GM12878 (cell line): ENCODE results near the gene RPL10A. TPM values are rescaled to one million over a fixed set of nuclear protein-coding genes. Genes with fewer than 3 reads are reported as not detected.

Experiments
- ATAC-seq: fragments of 200-7000 bp; cut with Tn5 transposase; 3 replicates; pipeline ENCODE4 v1.9.1; 2020; ENCODE audit warnings: mild to moderate bottlenecking, moderate library complexity
- BruUV-seq: library from RNA; stranded (reverse); fragments of 400-500 nt; replicated peaks from 2 replicates; lab custom pipeline; 2021; lab: Mats Ljungman, UMichigan
- CTCF ChIA-PET: fragments of 300-600 bp; sonication (Branson Sonifier 250); formaldehyde crosslinking; extraction: SDS; loops from one replicate; lab custom pipeline; 2021; ENCODE audit warnings: inconsistent platforms; lab: Yijun Ruan, JAX
- POLR2A ChIA-PET: fragments of 350-600 bp; formaldehyde crosslinking; extraction: SDS; loops from one replicate; lab custom pipeline; 2021; ENCODE audit warnings: inconsistent platforms; lab: Charles Lee
- RAD21 ChIA-PET: fragments of 300-600 bp; sonication (Branson Sonifier 250); formaldehyde crosslinking; loops from one replicate; lab custom pipeline; 2023; ENCODE audit warnings: antibody characterized with exemption; ENCODE audit not compliant: unreplicated experiment; lab: Charles Lee
- SMC1A ChIA-PET: fragments of 300-600 bp; sonication (Branson Sonifier 250); formaldehyde crosslinking; loops from one replicate; lab custom pipeline; 2023; ENCODE audit not compliant: unreplicated experiment, uncharacterized antibody; lab: Charles Lee
- DNase-seq: peaks from one replicate; pipeline ENCODE4 v3.0.0-alpha.2; 2011; ENCODE audit warnings: low read depth, low spot score
- FAIRE-seq: peaks from 3 replicates; lab custom pipeline; 2011; peaks lifted over from hg19 to GRCh38; lab: Jason Lieb, UNC
- H2AFZ ChIP-seq: 2 replicates; pipeline ENCODE4 v1.6.0; 2011; ENCODE audit warnings: low read depth, low read length, control low read depth; ENCODE audit not compliant: control insufficient read depth
- H3K27ac ChIP-seq: 2 replicates; pipeline ENCODE4 v1.5.1; 2011; ENCODE audit warnings: control low read depth; ENCODE audit not compliant: control insufficient read depth, insufficient read depth
- H3K27me3 ChIP-seq, 2 experiments: replicated peaks in 1 of 2; 2 replicates each; pipeline versions ENCODE4 v1.6.0 to v1.6.1; 2011; ENCODE audit warnings: low read length in 1 of 2; ENCODE audit not compliant: control insufficient read depth in 2 of 2, insufficient read depth in 2 of 2
- H3K36me3 ChIP-seq, 2 experiments: 2 replicates each; pipeline ENCODE4 v1.5.1; 2011; ENCODE audit warnings: low read length in 1 of 2; ENCODE audit not compliant: control insufficient read depth in 2 of 2, insufficient read depth in 2 of 2
- H3K4me1 ChIP-seq: 2 replicates; pipeline ENCODE4 v1.6.1; 2011; ENCODE audit warnings: mild to moderate bottlenecking, low read length, moderate library complexity, mixed read lengths; ENCODE audit not compliant: control insufficient read depth, insufficient read depth
- H3K4me2 ChIP-seq: 2 replicates; pipeline ENCODE4 v1.6.0; 2011; ENCODE audit warnings: control low read depth; ENCODE audit not compliant: control insufficient read depth, insufficient read depth
- H3K4me3 ChIP-seq: fragments of 200-600 bp; sonication (generic); 2 replicates; pipeline ENCODE4 v1.5.1; 2016
- H3K79me2 ChIP-seq: 2 replicates; pipeline ENCODE4 v1.6.0; 2011; ENCODE audit warnings: low read length; ENCODE audit not compliant: control insufficient read depth, insufficient read depth
- H3K9ac ChIP-seq: 2 replicates; pipeline ENCODE4 v1.8.0; 2011; ENCODE audit warnings: low read length, control low read depth, mixed read lengths; ENCODE audit not compliant: control insufficient read depth, insufficient read depth
- H3K9me3 ChIP-seq: replicated peaks from 3 replicates; pipeline ENCODE4 v1.5.1; 2011; ENCODE audit warnings: mild to moderate bottlenecking, low read length; ENCODE audit not compliant: control insufficient read depth, insufficient read depth
- H4K20me1 ChIP-seq: 2 replicates; pipeline ENCODE4 v1.6.0; 2011; ENCODE audit not compliant: control insufficient read depth, insufficient read depth
- DPF2 ChIP-seq: fragments of 450-650 bp; IDR thresholded peaks from 2 replicates; pipeline ENCODE4 v1.6.1; 2017; ENCODE audit warnings: mild to moderate bottlenecking
- EED ChIP-seq: sonication (generic); IDR thresholded peaks from 2 replicates; pipeline ENCODE4 v1.6.1; 2016; ENCODE audit warnings: antibody characterized with exemption, low read depth
- HSF1 ChIP-seq: fragments of 150-350 bp; IDR thresholded peaks from 2 replicates; pipeline ENCODE4 v1.6.1; 2014; ENCODE audit warnings: mild to moderate bottlenecking, low read depth, low read length
- LARP7 ChIP-seq: fragments of 450-650 bp; IDR thresholded peaks from 2 replicates; pipeline ENCODE4 v1.6.1; 2017; ENCODE audit warnings: mild to moderate bottlenecking
- MTA2 ChIP-seq: fragments of 450-650 bp; IDR thresholded peaks from 2 replicates; pipeline ENCODE4 v1.6.1; 2016; ENCODE audit warnings: low read depth, mild to moderate bottlenecking, moderate library complexity
- NKRF ChIP-seq: fragments of 450-650 bp; conservative IDR thresholded peaks from 2 replicates; pipeline ENCODE4 v1.6.1; 2017; ENCODE audit warnings: mild to moderate bottlenecking, moderate library complexity
- RCOR1 ChIP-seq: conservative IDR thresholded peaks from 2 replicates; pipeline ENCODE4 v1.6.1; 2012; ENCODE audit warnings: low read depth, low read length, improper control_type of control experiment
- RUNX3 ChIP-seq: IDR thresholded peaks from 2 replicates; pipeline ENCODE4 v1.6.1; 2012; ENCODE audit warnings: low read length, inconsistent platforms
- SIX5 ChIP-seq: IDR thresholded peaks from 2 replicates; pipeline ENCODE4 v1.6.1; 2011; ENCODE audit warnings: mild to moderate bottlenecking, low read depth, low read length, moderate library complexity; ENCODE audit not compliant: severe bottlenecking
- SMARCA5 ChIP-seq: fragments of 450-650 bp; IDR thresholded peaks from 2 replicates; pipeline ENCODE4 v1.6.1; 2017; ENCODE audit warnings: mild to moderate bottlenecking
- TCF12 ChIP-seq: IDR thresholded peaks from 2 replicates; pipeline ENCODE4 v1.6.1; 2011; ENCODE audit warnings: low read depth, mild to moderate bottlenecking, low read length
- USF2 ChIP-seq: IDR thresholded peaks from 2 replicates; pipeline ENCODE4 v1.6.1; 2011; ENCODE audit warnings: low read depth, low read length, improper control_type of control experiment, borderline replicate concordance
- WGBS: methylation state at CpG from one replicate; pipeline ENCODE4 v1.1.6; 2016; ENCODE audit warnings: low lambda C conversion rate; ENCODE audit not compliant: insufficient replicate concordance, insufficient coverage; ENCODE audit errors: missing lambda C conversion rate; 5-methylcytosine and 5-hydroxymethylcytosine counted together
- in situ Hi-C: fragments of 300-500 bp; cut with MboI; formaldehyde crosslinking; loops from 9 replicates; pipeline ENCODE4 v1.14.3; 2018; ENCODE audit warnings: mixed read lengths
- intact Hi-C: fragments of 100-400 bp; cut with micrococcal nuclease; formaldehyde crosslinking; loops from one replicate; pipeline ENCODE4 v1.14.2; 2022; ENCODE audit not compliant: unreplicated experiment
- polyA plus RNA-seq, 11 experiments: library from polyadenylated mRNA; depleted of rRNA in 4 of 11; unstranded in 6 of 11; stranded (reverse) in 5 of 11; fragments of >200 nt; fragmentation: Nextera tagmentation in 4 of 11; fragmentation: Illumina TruSeq in 1 of 11; extraction: Ambion mirVana in 4 of 11; extraction: Trizol in 1 of 11; gene quantifications; 1 replicate in 1 of 11; 2 replicates in 10 of 11; pipeline versions ENCODE4 v1.2.1 to v1.2.3, GENCODE V29; 2011 to 2016; ENCODE audit warnings: inconsistent platforms in 2 of 11, missing spikeins in 2 of 11, low read depth in 1 of 11
- total RNA-seq, 4 experiments: library from RNA; depleted of rRNA in 3 of 4; stranded (reverse); fragments of >200 nt in 3 of 4; fragmentation: Illumina TruSeq in 1 of 4; extraction: Trizol in 1 of 4; gene quantifications; 2 replicates each; pipeline versions ENCODE4 v1.2.1 to v1.2.3, GENCODE V29; 2013 to 2021

The RPL10A gene
- total and polyA plus RNA-seq, 10 of the 15 experiments (the other 5 are each of a cell fraction or from before 2014, with no cell fraction given): 833 to 4,029 (median 2,795) TPM

GRCh38 chr6:35476004-35476403 lies 7.8 kb downstream of the RPL10A start:
- ChIA-PET POLR2A (interaction anchor here (0.6 kb wide), 1 partner anchor 208 kb away, joined by 6 read pairs; no protein-coding TSS in a partner anchor), CTCF (interaction anchor here (0.5 kb wide), 1 partner anchor 1160 kb away, joined by 3 read pairs; no protein-coding TSS in a partner anchor), SMC1A (no interaction called here), RAD21 (no interaction called here)
- no TSS peak for BruUV-seq
- DNase-seq (no peak), ATAC-seq (no peak), FAIRE-seq (no peak)
- no peaks in the 10 kb centered on the region for H3K9me3 ChIP-seq
- H3K27ac ChIP-seq: no peak overlapping the region
- H3K4me2 ChIP-seq: no peak overlapping the region
- H3K79me2 ChIP-seq: peaks cover 6% of the 10 kb centered on the region
- in situ Hi-C loops: no loop called here
- peaks cover 6 to 9% of the 10 kb centered on the region in 2 experiments; a peak in 3 of 4 replicates for H3K36me3 ChIP-seq
- no peaks in the 10 kb centered on the region for H4K20me1 ChIP-seq
- H3K4me3 ChIP-seq: no peak overlapping the region
- H3K27me3 ChIP-seq: no peaks in the 10 kb centered on the region; a peak in 1 of 4 replicates
- no peak overlapping the region for H2AFZ ChIP-seq
- intact Hi-C loops: no loop called here
- no peaks in the 10 kb centered on the region for H3K4me1 ChIP-seq
- H3K9ac ChIP-seq: no peak overlapping the region
- no peak for TF ChIP-seq MTA2
- 77% methylated on average over 14 of the region's 14 CpGs for WGBS

GRCh38 chr6:35477028-35477427 lies 8.8 kb downstream of the RPL10A start:
- Histone ChIP-seq H3K4me1 (no peaks in the 10 kb centered on the region), H3K27me3 (no peaks in the 10 kb centered on the region; a peak in 1 of 4 replicates), H3K27ac (no peak overlapping the region), H4K20me1 (no peaks in the 10 kb centered on the region), H3K4me2 (no peak overlapping the region), H3K9ac (no peak overlapping the region), H3K4me3 (no peak overlapping the region), H2AFZ (no peak overlapping the region), H3K79me2 (no peaks in the 10 kb centered on the region), H3K9me3 (no peaks in the 10 kb centered on the region), H3K36me3 (peaks cover 2 to 7% of the 10 kb centered on the region in 2 experiments; a peak in 2 of 4 replicates)
- RAD21 ChIA-PET: no interaction called here
- FAIRE-seq: no peak
- in situ Hi-C loops: no loop called here
- BruUV-seq: no TSS peak
- SMC1A ChIA-PET: no interaction called here
- WGBS: 79% methylated on average over 8 of the region's 8 CpGs
- CTCF ChIA-PET: interaction anchor here (0.6 kb wide), 1 partner anchor 133 kb away, joined by 4 read pairs; no protein-coding TSS in a partner anchor
- ATAC-seq: no peak
- POLR2A ChIA-PET: interaction anchor here (1.0 kb wide), 1 partner anchor 9 kb away, joined by 3 read pairs; the partner anchor contains the start of gene RPL10A
- intact Hi-C loops: no loop called here
- DNase-seq: no peak
- TF ChIP-seq USF2 (no peak), LARP7 (no peak), RUNX3 (no peak), NKRF (no peak), SMARCA5 (no peak), RCOR1 (no peak), TCF12 (no peak), DPF2 (no peak), EED (no peak), SIX5 (no peak), HSF1 (no peak)
